Uterus (tissue), 2 donors: ENCODE measurements around the gene L1CAM.

Experiments used
- POLR2A ChIP-seq, 2 donors: fragments of 450-650 bp; IDR thresholded peaks; one replicate each; pipeline ENCODE4 v1.6.1; 2016; ENCODE audit warnings: antibody characterized with exemption in 2 of 2, mild to moderate bottlenecking in 1 of 2, moderate library complexity in 1 of 2
- TF ChIP-seq, protein P1 (sequence below), 4 experiments: fragments of 200-600 bp in 2 of 4; fragments of 450-650 bp in 2 of 4; sonication (generic) in 2 of 4; IDR thresholded peaks; one replicate each; pipeline ENCODE4 v1.5.1; 2016 to 2019; ENCODE audit warnings: antibody characterized with exemption in 4 of 4, mild to moderate bottlenecking in 2 of 4, moderate library complexity in 1 of 4

DNA sequence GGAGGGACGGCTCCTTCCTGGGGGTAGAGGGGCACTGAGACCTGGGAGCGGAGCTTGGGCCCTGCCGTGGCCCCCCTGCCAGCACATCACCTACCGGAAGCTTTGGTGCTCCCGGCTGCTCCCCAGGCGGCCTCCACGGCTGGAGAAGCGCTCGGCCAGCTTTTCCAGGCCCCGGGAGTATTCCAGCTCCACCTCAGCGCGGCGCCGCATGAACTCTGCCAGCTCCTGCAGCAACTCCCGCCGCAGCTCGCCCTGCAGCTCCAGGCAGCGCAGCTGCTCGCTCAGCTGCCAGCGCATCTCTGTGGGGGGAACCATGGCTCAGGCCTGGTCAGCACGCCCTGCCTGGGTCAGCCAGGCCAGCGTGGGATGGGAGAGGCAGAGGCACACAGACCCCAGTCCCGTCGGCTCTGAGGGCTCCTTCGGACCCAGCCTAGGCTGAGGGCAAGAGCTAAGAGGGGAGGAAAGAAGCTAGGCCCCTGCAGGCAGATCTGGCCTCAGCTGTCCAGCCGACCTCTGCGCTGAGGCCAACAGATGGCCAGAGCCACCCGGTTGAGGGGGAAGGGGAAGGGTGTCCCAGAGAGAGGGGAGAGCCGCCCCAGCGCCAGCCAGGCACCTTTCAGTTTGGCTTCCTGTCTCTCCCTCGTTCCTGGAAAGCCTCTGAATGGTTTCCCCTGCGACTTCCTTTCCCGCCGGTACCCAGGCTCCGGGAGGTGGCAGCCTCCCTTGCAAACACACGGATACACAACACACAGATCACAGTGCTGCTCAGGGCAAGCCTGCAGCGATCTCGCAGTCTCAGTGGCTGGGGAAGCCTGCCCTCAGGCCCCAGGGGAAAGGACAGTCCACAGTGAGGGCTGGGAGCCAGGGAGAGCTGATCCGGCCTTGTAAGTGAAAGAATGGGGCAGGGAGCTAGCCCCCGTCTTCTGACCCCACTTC is 35.8 kb upstream of the L1CAM start:
- TF ChIP-seq, protein P1, sequence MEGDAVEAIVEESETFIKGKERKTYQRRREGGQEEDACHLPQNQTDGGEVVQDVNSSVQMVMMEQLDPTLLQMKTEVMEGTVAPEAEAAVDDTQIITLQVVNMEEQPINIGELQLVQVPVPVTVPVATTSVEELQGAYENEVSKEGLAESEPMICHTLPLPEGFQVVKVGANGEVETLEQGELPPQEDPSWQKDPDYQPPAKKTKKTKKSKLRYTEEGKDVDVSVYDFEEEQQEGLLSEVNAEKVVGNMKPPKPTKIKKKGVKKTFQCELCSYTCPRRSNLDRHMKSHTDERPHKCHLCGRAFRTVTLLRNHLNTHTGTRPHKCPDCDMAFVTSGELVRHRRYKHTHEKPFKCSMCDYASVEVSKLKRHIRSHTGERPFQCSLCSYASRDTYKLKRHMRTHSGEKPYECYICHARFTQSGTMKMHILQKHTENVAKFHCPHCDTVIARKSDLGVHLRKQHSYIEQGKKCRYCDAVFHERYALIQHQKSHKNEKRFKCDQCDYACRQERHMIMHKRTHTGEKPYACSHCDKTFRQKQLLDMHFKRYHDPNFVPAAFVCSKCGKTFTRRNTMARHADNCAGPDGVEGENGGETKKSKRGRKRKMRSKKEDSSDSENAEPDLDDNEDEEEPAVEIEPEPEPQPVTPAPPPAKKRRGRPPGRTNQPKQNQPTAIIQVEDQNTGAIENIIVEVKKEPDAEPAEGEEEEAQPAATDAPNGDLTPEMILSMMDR (IDR thresholded peaks at IDR 0.05), result no peak
- no peak for TF ChIP-seq POLR2A (IDR thresholded peaks at IDR 0.05)
